AG09319 (cell line): ENCODE results near the gene ARHGAP21.

ENCODE experiments used
- DNase-seq: peaks from one replicate; pipeline ENCODE4 v3.0.0-alpha.2; 2010; ENCODE audit warnings: low read depth; ENCODE audit errors: extremely low read depth
- TF ChIP-seq, protein P1 (sequence below): IDR thresholded peaks from 2 replicates; pipeline ENCODE4 v1.5.1; 2011; ENCODE audit warnings: low read depth, mild to moderate bottlenecking, inconsistent platforms, low read length, moderate library complexity

Gene ARHGAP21

DNA sequence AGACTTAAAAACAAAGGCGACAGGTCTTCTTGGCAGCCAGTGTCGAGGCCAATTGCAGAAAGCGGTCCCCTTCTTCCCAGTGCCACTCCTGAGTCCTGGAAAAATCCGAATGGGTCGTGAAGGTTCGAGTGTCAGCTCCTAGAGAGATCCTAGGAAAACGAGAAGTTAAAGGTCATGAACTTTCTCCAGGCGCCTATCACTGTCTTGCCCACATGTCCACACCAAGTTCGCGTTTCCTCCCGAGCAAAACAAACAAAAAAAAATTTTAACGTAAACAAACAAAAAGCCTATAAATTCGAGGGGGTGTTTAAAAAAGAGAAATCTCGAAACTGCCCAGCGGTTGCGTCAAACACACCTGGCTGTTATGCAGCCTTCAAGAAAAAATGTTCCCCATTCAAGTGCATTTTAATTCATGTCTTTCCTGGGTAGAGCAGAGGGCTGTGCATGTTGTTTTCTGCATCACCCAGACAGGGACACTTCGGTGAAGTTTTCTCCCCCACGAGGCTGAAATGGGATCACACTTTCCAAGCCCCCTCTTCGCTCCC, 1.5 kb downstream of the ARHGAP21 start:
- no peak for DNase-seq
- TF ChIP-seq, protein P1, sequence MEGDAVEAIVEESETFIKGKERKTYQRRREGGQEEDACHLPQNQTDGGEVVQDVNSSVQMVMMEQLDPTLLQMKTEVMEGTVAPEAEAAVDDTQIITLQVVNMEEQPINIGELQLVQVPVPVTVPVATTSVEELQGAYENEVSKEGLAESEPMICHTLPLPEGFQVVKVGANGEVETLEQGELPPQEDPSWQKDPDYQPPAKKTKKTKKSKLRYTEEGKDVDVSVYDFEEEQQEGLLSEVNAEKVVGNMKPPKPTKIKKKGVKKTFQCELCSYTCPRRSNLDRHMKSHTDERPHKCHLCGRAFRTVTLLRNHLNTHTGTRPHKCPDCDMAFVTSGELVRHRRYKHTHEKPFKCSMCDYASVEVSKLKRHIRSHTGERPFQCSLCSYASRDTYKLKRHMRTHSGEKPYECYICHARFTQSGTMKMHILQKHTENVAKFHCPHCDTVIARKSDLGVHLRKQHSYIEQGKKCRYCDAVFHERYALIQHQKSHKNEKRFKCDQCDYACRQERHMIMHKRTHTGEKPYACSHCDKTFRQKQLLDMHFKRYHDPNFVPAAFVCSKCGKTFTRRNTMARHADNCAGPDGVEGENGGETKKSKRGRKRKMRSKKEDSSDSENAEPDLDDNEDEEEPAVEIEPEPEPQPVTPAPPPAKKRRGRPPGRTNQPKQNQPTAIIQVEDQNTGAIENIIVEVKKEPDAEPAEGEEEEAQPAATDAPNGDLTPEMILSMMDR = no peak

DNA sequence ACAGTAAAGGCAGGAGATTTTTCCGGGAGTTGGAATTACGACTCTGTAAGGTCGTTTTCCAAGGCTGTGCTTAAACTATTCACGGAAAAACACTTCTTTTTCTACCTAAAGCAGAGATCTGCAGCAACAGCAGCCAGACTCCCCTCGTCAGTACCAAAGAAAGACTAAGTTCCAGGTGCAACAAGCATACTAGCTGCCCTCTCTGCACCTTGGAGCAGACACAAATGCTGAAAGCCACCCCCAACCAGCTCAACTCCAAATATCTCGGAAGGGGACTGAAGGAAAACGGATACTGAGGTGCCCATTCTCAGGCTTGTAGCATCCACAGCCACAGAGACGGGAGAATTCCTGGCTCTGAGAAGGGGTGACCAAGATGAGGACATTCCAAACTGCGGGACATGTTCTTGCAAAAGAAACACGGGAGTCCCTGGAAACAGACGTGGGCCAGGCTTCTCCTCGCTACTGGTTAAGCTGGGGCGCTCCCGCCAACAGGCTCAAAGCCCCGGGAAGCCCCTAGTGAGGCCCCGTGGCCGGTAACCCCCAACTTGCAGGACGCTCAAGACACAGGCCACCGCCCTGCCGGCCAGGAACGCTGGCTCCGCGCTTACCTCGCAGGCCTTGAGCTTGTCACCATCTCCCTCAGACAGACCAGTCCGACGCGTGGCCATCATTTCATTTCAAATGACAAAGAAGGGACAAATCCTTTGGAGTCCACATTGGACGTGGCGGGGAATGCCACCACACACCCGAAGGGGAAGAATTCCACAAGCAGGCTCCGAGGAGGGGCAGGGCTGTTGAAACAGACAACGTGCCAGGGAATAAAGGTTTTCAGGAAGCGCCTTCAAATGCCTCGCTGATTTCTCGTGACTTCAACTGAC, 2.2 kb downstream of the ARHGAP21 start:
- TF ChIP-seq, protein P1 = no peak
- DNase-seq = no peak

DNA sequence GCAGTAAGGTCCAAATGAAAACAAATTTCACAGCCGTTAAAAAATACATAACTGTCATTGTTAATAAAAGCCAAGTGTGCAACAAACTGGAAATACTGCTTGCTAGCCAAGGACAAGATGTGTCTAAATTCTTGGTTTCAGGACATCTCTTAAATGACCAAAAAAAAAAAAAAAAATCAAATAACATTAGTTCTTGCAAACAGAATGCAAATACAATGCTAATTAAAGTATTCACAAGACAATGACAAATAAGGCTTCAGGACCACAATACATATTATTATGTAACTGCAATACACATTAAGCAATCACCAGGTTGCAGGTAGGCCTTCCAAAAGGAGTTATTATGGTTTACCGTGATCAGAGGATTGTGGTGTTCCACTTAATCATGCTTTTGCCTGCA, 3.6 kb downstream of the ARHGAP21 start:
- TF ChIP-seq, protein P1 = no peak

DNA sequence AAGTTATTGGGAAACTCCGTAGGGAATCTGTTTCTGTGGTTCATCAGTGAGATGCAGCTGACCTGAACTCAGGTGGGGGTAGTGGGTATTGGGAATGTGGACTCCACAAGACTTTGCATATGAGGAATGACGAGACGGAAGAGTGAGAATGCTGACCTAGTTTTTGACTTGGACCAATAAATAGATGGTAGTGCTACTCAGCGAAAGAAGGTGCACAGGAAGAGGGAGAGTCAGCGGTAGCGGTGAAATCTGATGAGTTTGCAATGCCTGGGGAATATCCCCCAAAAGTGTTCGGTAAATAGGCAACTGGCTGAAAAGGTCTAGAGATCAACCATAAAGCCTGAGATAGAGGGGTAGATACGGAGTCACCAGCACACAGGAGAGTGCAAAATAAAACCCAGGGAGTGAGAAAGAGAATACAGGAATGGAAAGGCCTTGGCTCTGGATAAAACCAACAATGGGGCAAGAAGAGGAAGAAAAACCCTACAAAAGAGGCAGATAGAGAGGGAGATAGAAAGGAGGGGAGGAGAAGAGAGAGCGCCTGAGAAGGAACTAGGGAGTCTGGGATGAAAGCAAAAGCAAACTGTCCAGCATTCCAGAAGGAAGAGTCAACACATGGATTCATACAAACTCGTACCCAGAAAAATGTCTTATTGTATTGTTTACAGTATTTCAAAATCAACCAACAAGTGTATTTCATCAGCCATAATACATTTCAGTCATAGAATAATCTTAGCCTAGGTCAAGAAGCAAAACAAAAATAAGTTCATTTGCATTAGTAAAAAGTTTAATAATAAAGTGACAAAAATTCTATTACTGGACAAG, 5.4 kb downstream of the ARHGAP21 start:
- DNase-seq = no peak
- TF ChIP-seq, protein P1 = no peak

More for the DNA sequence above, 3.6 kb downstream of the ARHGAP21 start:
- DNase-seq = no peak

DNA sequence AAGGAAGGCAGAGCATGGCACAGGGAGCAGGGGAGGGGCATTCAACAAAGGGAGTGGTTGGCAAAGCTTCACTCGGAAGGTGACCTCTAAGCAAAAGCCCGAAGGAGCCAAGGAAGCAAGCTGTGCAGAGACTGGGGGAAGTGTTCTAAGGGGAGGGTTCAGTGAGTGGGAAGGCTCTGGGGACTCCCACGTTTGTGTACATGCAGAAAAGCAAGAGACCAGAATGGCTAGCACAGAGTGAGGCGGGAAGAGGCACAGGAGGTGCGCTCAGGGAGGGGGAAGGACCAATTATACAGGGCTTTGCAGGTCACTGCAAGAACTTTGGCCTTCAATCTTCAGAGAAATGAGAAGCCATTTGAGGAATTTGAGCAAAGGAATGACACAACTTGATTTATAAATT, 7.4 kb downstream of the ARHGAP21 start:
- TF ChIP-seq, protein P1 = no peak
- no peak for DNase-seq

DNA sequence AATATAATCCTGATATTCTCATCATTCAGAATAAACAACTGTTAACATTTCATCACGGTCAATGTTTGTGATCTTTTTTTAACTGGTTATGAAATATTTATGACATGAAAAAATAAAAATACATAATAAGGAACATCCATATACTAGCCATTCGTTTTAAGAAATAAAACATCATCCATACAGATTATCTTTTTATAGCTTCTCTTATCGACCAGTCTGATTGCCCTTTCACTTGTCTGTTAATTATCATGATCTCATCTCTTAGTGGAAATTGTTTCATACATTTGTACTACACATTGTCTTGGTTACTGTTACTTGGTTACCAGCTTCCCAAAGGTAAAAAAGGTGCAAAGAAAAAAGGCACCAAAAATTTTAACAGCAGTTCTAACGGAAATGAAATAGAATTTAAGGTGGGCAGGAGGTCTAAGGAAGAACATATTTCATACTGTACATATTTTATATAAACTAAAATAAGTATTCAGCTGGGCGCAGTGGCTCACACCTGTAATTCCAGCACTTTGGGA, 8.4 kb downstream of the ARHGAP21 start:
- TF ChIP-seq, protein P1 = no peak
- DNase-seq = no peak

DNA sequence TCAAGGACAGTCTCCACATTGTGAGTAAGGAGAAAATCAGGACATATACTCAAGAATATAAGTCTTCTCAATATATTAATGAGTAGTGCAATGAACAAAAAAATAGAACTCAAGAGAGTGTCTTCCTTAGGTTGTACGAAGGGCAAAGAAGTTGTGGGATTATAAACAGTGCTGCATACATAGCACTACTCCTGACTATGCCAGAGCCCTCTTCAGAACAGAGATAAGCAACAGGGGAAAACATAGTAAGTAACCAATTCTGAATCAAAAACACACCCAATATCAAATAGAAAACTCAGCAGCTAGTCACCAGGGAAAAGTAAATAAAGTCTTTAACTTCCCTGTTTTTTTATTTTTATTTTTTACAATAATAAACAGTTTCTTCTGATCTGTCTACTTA, 10.6 kb downstream of the ARHGAP21 start:
- TF ChIP-seq, protein P1 = no peak
- no peak for DNase-seq
